MCF 10A (cell line): ENCODE data around the gene SCN4A. TPM values are rescaled to one million over a fixed set of nuclear protein-coding genes. Genes with fewer than 3 reads are reported as not detected.
"Not testable (repeated sequence)": the region's sequence is repeated elsewhere in the genome, so short reads cannot be mapped to it uniquely, and the experiment has no call there.

Experiments
- BruUV-seq: library from RNA; stranded (reverse); fragments of 400-500 nt; replicated peaks from 2 replicates; lab custom pipeline; 2021; lab: Mats Ljungman, UMichigan
- CTCF ChIA-PET: fragments of 300-600 bp; sonication (Branson Sonifier 250); formaldehyde crosslinking; extraction: SDS; loops from one replicate; lab custom pipeline; 2021; ENCODE audit warnings: antibody characterized with exemption, inconsistent platforms; lab: Yijun Ruan, JAX
- POLR2A ChIA-PET: fragments of 300-600, 350-650 bp; sonication (Branson Sonifier 250); formaldehyde crosslinking; extraction: SDS; loops from one replicate; lab custom pipeline; 2020; ENCODE audit warnings: antibody characterized with exemption, inconsistent platforms; lab: Yijun Ruan, JAX
- DNase-seq: peaks from one replicate; pipeline ENCODE4 v3.0.0-alpha.2; 2018; ENCODE audit not compliant: unreplicated experiment
- H3K27ac Mint-ChIP-seq: one replicate; pipeline ENCODE4 v1.8.0; 2022; ENCODE audit warnings: mild to moderate bottlenecking, low read depth, mixed read lengths; ENCODE audit not compliant: unreplicated experiment
- H3K27me3 Mint-ChIP-seq: one replicate; pipeline ENCODE4 v1.8.0; 2022; ENCODE audit warnings: mixed read lengths; ENCODE audit not compliant: insufficient read depth, unreplicated experiment
- H3K36me3 Mint-ChIP-seq: one replicate; pipeline ENCODE4 v1.8.0; 2022; ENCODE audit warnings: mild to moderate bottlenecking, moderate library complexity, mixed read lengths; ENCODE audit not compliant: insufficient read depth, unreplicated experiment
- H3K4me1 Mint-ChIP-seq: one replicate; pipeline ENCODE4 v1.8.0; 2022; ENCODE audit warnings: mixed read lengths; ENCODE audit not compliant: insufficient read depth, unreplicated experiment
- H3K4me3 Mint-ChIP-seq: one replicate; pipeline ENCODE4 v1.8.0; 2022; ENCODE audit warnings: mild to moderate bottlenecking, moderate library complexity, mixed read lengths; ENCODE audit not compliant: unreplicated experiment
- H3K9me3 Mint-ChIP-seq: one replicate; pipeline ENCODE4 v1.8.0; 2022; ENCODE audit warnings: mixed read lengths; ENCODE audit not compliant: unreplicated experiment
- intact Hi-C: fragments of 100-400 bp; cut with micrococcal nuclease; formaldehyde crosslinking; loops from 2 replicates; pipeline ENCODE4 v1.14.1; 2022
- total RNA-seq: library from RNA; stranded (reverse); gene quantifications from 2 replicates; pipeline ENCODE4 v1.2.3, GENCODE V29; 2022
- TF ChIP-seq, protein P1 (sequence below): fragments of 200-600 bp; IDR thresholded peaks from one replicate; pipeline ENCODE4 v1.8.0; 2022; ENCODE audit warnings: antibody characterized with exemption, mild to moderate bottlenecking; ENCODE audit not compliant: unreplicated experiment

SCN4A gene
- total RNA-seq, 1 experiment from 2014 or later, result not detected

DNA sequence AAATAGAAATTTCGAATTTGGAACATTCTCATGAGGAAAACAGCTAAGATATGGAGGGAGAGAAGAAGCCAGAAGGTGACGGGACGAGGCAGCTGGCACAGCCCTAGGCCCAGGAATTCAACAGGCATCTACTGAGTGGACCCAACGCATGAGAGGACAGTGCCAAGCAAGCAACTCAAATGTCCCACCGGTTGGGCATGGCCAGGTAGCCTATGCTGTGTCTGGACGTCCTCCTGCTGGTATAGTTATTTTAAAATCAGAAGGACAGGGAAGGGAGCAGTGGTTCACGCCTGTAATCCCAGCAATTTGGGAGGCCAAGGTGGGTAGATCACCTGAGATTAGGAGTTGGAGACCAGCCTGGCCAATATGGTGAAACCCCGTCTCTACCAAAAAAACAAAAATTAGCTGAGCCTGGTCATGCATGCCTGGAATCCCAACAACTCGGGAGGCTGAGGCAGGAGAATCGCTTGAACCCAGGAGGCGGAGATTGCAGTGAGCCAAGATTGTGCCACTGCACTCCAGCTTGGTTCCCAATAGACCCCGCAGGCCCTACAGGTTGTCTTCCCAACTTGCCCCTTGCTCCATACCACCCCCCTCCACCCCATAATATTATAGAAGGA is 56.0 kb downstream of the SCN4A start:
- ChIA-PET CTCF (interaction anchor here (0.6 to 5.0 kb wide), 4 partner anchors 10 to 217 kb away, joined by 3 to 40 read pairs (median 18); no protein-coding TSS in a partner anchor), POLR2A (interaction anchor here (1.2 kb wide), 1 partner anchor 217 kb away, joined by 4 read pairs; no protein-coding TSS in a partner anchor)
- Mint-ChIP-seq H3K4me1 (peaks cover 5% of the 10 kb centered on the region), H3K4me3 (no peak overlapping the region), H3K27ac (no peak overlapping the region), H3K36me3 (peaks cover 6% of the 10 kb centered on the region), H3K27me3 (peaks cover 13% of the 10 kb centered on the region), H3K9me3 (no peaks in the 10 kb centered on the region)
- intact Hi-C loops, result loop anchor here (10.0 kb wide), 1 partner anchor 368 kb away; no protein-coding TSS in a partner anchor
- TF ChIP-seq, protein P1, sequence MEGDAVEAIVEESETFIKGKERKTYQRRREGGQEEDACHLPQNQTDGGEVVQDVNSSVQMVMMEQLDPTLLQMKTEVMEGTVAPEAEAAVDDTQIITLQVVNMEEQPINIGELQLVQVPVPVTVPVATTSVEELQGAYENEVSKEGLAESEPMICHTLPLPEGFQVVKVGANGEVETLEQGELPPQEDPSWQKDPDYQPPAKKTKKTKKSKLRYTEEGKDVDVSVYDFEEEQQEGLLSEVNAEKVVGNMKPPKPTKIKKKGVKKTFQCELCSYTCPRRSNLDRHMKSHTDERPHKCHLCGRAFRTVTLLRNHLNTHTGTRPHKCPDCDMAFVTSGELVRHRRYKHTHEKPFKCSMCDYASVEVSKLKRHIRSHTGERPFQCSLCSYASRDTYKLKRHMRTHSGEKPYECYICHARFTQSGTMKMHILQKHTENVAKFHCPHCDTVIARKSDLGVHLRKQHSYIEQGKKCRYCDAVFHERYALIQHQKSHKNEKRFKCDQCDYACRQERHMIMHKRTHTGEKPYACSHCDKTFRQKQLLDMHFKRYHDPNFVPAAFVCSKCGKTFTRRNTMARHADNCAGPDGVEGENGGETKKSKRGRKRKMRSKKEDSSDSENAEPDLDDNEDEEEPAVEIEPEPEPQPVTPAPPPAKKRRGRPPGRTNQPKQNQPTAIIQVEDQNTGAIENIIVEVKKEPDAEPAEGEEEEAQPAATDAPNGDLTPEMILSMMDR, result no peak
- BruUV-seq, result no TSS peak
- DNase-seq, result no peak

DNA sequence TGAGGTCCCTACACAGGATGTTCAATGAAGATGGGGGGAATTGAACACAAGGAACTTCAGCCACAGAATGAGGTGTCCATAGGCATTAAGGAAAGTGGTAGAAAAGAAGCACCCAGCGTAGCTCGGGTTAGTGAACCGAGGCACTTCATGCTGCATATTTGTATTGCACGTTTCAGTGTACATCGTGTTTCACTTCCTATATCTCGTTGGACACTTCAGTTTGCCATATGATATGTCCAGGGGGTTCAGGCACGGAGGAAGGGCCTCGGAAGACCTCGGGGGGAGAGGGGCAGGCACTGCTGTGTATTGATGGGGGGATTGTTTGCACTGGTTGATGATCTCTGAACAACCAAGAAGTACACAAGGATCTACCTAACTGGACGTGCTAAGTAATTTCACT is 57.0 kb downstream of the SCN4A start:
- BruUV-seq, result not testable (repeated sequence)
- intact Hi-C loops, result loop anchor here (10.0 kb wide), 1 partner anchor 369 kb away; no protein-coding TSS in a partner anchor

DNA sequence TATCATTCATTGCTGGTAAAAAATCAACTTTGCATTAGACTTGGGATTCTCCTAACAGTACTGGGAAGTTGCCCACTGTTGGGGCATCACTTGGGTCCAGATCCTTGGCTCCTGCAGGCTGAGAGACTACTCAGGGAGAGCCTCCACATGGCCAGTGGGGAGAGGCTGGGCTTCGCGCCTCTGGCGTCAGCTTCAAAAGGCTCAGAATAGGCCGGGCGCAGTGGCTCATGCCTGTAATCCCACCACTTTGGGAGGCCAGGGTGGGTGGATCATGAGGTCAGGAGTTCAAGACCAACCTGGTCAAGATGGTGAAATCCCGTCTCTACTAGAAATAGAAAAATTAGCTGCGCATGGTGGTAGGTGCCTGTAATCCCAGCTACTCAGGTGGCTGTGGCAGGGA is 58.2 kb downstream of the SCN4A start:
- no peak for DNase-seq
- intact Hi-C loops, result loop anchor here (5.0 to 10.0 kb wide), 2 partner anchors 33 to 370 kb away; no protein-coding TSS in a partner anchor
- Mint-ChIP-seq H3K36me3 (peaks cover 7% of the 10 kb centered on the region), H3K27me3 (peaks cover 18% of the 10 kb centered on the region), H3K9me3 (no peaks in the 10 kb centered on the region), H3K4me1 (peaks cover 5% of the 10 kb centered on the region), H3K27ac (no peak overlapping the region), H3K4me3 (no peak overlapping the region)
- CTCF ChIA-PET, result interaction anchor here (1.1 kb wide), 1 partner anchor 11 kb away, joined by 3 read pairs; no protein-coding TSS in a partner anchor
- no TSS peak for BruUV-seq
- POLR2A ChIA-PET, result no interaction called here
- TF ChIP-seq, protein P1, result no peak

More for the DNA sequence above, 57.0 kb downstream of the SCN4A start:
- not testable (repeated sequence) for H3K4me3 Mint-ChIP-seq, H3K9me3 Mint-ChIP-seq, DNase-seq, H3K4me1 Mint-ChIP-seq, H3K36me3 Mint-ChIP-seq, H3K27ac Mint-ChIP-seq
- ChIA-PET POLR2A (interaction anchor here (1.2 kb wide), 1 partner anchor 218 kb away, joined by 4 read pairs; no protein-coding TSS in a partner anchor), CTCF (interaction anchor here (0.7 to 5.0 kb wide), 3 partner anchors 110 to 217 kb away, joined by 3 to 40 read pairs (median 3); no protein-coding TSS in a partner anchor)
- peaks cover 13% of the 10 kb centered on the region for H3K27me3 Mint-ChIP-seq

DNA sequence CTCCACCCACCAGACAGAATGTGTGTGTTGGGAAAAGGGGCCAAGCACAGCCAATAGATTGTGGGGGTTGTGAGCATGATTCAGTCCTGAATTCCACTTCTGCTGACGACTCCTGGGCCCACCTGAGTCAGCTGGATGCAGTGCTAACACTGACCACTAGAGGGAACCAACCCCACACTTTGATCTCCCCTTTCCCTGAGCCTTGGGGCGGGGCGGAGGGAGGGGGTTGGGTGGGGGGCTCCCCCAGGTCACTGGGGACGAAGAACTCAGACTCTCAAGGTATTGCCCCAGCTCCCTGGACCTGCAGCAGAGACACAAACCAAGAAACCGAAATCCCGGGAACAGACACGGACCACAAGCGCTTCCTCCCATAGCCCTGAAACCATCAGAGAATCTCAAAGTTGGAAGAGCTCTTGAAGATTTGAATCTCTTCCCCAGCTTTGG is 61.0 kb downstream of the SCN4A start:
- intact Hi-C loops, result loop anchor here (5.0 to 10.0 kb wide), 2 partner anchors 36 to 373 kb away; no protein-coding TSS in a partner anchor
- Mint-ChIP-seq H3K4me1 (no peaks in the 10 kb centered on the region), H3K36me3 (peaks cover 7% of the 10 kb centered on the region), H3K9me3 (no peaks in the 10 kb centered on the region), H3K4me3 (no peak overlapping the region), H3K27me3 (peaks cover 29% of the 10 kb centered on the region), H3K27ac (no peak overlapping the region)
- ChIA-PET CTCF (interaction anchor here (0.5 to 4.0 kb wide), 24 partner anchors 9 to 556 kb away, joined by 3 to 20 read pairs (median 4); partner anchors contain the start of gene ICAM2), POLR2A (no interaction called here)
- DNase-seq, result peak; percentile 36
- BruUV-seq, result no TSS peak
- TF ChIP-seq, protein P1, result peak; percentile 83
